ENCODE measurements around the gene MBL2.

MBL2 gene

GRCh38 chr10:52740155-52740549, 32.4 kb downstream of the MBL2 start:
- no peak for DNase-seq (ENCODE audit: low read depth in 2 of 2)

DNA sequence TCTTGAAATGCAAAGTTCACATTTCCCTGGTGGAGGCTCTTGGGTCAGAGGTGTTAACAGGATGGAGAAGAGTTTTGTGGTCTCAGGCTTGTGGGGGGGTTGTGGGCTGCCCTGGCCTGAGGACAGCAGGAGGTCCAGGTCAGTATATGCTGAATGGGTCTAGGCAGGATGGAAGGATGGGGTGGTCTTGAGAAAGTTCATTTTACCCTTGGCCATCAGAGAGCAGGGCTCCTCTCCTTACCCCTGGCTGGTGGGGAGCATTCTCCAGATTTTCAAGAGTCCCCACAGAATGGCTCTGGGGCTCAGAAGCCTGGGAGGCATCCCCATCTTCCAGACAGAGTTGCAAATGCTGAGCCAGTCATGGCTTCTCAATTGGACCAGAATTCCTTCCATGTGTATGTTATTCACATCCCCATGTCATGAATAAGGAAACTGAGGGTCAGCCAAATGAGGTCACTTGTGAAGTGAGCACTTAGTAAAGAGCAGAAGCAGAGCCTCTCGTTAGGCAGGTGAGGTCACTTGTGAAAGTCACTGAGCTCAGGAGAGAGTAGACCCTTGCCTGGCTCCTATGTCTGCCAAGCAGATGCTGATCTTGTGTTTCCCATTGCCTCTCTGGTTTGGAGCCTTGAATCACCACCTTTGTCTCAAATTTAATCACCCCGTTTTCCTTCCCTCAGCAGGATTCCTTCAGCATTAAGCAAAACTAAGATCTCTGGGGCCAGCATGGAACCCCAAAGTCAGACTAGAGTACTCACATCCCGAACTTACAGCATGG, 33.0 kb downstream of the MBL2 start:
- no peak for DNase-seq (ENCODE audit: low read depth in 2 of 2)

- DNase-seq (ENCODE audit: low read depth in 2 of 2): no peak
Observed at GRCh38 chr10:52738951-52739350, 33.6 kb downstream of the MBL2 start.

- no peak for DNase-seq (ENCODE audit: low read depth in 2 of 2)
Observed at GRCh38 chr10:52729271-52730104, 43.1 kb downstream of the MBL2 start.

- no peak for DNase-seq (ENCODE audit: low read depth in 2 of 2)
Observed at GRCh38 chr10:52720018-52720417, 52.6 kb downstream of the MBL2 start.

Data from stimulated activated CD8-positive, alpha-beta memory T cell treated with anti-CD3 and anti-CD28 coated beads, Interleukin-7, amount 100 ng/mL, for 1 hour (primary cell).